NCI-H146 treated with DMSO at 0.1 percent for 48 hours (cell line): ENCODE measurements around the gene PRDM15.

ENCODE experiments used
- DNase-seq: peaks from one replicate; lab custom pipeline; 2025; ENCODE audit not compliant: unreplicated experiment; lab: John Stamatoyannopoulos, UW

The PRDM15 gene

DNA sequence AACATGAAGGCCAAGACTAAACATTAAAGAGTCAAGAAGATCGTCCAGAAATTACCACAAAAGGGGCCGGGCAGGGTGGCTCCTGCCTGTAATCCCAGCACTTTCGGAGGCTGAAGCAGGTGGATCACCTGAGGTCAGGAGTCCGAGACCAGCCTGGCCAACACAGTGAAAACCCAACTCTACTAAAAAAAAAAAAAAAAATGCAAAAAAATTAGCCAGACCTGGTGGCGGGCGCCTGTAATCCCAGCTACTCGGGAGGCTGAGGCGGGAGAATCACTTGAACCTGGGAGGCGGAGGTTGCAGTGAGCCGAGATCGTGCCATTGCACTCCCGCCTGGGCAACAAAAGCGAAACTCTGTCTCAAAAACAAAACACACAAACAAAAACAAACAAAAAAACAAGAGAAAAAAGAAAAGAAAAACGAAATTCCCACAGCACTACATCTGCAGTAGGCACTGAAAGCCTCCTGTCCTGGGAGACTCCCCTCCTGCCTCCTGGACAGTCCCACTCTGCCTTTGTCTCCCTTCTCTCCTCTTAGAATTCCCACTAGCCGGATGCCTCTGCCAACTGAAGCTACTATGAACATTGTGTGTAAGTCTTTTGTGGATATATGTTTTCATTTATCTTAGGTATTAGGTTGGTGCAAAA is 94.6 kb downstream of the PRDM15 start:
- DNase-seq = no peak

- DNase-seq = peak; percentile 91
Observed at GRCh38 chr21:41783476-41784180, 95.5 kb downstream of the PRDM15 start.

DNA sequence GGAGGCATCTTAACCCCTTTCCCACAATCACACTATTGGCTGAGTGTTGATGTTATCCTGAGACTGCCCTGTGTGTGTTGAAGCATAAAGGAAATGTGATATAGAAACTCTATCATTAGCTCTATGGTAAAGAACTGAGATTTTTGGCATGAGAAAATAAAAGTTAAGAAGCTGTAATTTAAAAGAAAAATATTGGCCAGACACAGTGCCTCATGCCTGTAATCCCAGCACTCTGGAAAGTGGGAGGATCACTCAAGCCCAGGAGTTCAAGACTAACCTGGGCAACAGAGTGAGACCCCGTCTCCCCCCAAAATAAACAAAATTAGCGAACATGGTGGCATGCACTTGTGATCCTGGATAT is 98.1 kb downstream of the PRDM15 start:
- DNase-seq = no peak

- DNase-seq = no peak
Observed at GRCh38 chr21:41780337-41781049, 98.7 kb downstream of the PRDM15 start.

DNA sequence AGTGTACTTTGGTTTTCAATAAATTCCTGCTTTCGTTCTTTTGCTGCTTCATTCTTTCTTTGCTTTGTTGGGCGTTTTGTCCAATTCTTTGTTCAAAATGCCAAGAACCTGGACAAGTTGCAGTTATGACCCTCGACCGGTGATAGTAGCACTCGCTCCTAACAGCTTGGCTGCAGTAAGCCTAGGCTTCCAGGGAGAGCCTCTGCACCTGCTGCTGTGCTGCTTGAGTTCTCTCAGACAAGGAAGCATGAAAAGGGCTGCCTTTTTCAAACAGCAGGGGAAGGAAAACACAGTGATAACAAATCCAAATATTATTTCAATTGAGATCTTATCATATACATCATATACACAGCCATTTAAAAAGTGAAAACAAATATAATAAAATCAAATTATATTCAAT is 99.5 kb downstream of the PRDM15 start:
- DNase-seq = peak; percentile 52

DNA sequence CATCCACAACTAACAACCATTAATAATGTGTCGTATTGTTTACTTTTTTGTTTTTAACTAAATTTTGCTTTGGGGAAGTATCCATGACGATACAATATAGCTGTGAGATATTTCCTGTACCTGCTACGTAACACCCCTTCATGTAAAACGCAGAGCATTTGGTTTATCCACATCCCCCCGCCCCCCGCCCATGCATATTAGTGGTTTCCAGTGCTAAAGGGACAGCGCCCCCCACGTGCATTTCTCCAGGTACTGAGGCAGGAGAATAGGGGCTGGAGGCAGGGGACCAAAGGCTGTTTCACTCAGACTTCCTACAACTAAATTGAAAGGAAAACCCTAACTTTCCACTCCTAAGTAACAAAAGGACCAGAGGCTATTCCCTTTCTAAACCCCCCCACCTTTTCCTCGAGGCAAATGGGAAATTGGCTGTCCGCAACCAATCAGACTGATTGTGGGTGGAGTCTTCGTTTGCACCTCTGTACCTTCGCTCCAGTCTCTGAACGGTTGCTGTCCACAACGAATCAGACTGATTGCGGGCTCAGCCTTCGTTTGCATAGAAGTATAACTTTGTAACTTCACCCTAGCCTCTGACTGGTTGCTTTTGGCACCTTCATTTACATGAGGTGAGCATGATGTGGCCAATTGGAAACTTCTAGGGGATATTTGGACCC is 100.1 kb downstream of the PRDM15 start:
- peak; percentile 46 for DNase-seq

- DNase-seq = peak; percentile 12
Observed at GRCh38 chr21:41777951-41778815, 101.0 kb downstream of the PRDM15 start.

DNA sequence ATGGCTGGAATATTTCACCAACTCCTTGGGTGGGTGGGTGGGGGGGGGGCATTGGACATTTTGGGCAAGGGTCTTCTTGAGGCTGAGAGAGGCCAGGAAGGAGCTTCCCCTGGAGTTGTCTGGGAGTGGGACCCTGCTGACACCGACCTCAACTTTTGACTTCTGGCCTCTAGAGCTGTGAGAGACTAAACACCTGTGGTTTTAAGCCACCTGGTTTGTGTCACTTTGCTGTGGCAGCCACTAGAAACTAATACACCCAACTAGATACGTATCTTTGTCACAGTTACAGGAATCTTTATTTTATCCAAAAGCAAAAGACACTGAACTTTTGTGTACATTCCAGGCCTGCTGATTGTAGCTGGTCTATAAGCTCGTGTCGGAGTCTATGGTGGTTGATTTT is 102.4 kb downstream of the PRDM15 start:
- DNase-seq = no peak

GRCh38 chr21:41775149-41775472 is 104.0 kb downstream of the PRDM15 start:
- no peak for DNase-seq

GRCh38 chr21:41774467-41775148 is 104.5 kb downstream of the PRDM15 start:
- DNase-seq = no peak

GRCh38 chr21:41772351-41773080 is 106.6 kb downstream of the PRDM15 start:
- no peak for DNase-seq

DNA sequence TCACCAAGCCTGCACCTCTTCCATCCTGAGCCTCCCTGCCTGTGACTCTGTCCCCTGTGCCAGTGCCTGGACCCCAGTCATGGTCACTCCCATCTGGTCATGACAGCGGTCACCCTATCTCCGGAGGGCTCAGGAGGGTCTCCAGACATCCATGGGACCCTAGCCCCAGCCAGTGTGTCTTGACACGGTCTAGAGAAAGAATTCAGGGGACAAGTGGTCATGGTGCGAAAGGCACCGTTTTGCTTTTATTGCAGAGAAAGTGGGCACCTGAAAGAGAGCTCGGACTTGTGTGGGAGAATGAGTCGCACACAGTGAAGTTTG is 107.6 kb downstream of the PRDM15 start:
- no peak for DNase-seq

- no peak for DNase-seq
Observed at GRCh38 chr21:41770901-41771624, 108.1 kb downstream of the PRDM15 start.

DNA sequence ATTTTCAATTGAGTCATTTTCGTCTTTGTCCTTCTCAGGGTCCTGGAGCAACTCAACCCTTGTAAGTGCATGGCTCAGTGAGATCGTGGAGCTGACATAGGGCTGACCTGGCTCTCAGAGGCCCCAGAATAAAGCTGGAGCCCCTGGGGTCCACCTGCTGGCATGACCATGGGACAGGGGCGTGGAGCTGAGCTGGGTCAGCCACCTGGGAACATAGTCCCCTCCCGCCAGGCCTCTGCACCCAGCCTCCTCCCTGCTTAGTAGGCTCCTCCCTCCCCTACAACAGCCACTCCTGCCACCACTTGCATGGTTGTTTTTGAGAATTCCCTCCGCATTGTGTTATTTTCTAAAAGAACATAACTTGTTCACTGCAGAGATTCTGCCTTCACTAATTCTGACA is 109.2 kb downstream of the PRDM15 start:
- DNase-seq = no peak

- DNase-seq = no peak
Observed at GRCh38 chr21:41769521-41769920, 109.6 kb downstream of the PRDM15 start.

DNA sequence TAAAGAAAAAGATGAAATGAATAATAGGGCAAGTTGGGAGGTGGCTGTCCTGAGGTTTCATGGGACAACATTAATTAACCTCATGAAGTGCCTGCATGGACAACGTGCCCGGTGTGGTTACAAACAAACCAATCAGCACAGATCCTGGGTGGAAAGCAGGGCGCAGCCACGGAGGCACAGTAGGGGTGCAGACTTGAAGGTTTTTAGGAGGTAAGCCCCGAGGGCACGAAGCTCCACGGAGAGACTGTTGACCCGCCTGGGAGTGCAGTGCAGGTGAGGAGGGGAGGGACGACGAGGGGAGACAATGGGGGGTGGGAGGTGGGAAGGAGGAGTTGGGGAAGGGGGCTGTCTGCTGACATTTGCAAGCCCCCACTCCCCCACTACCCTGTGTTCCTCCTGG is 110.0 kb downstream of the PRDM15 start:
- no peak for DNase-seq

- DNase-seq = peak; percentile 9
Observed at GRCh38 chr21:41768437-41769042, 110.6 kb downstream of the PRDM15 start.

DNA sequence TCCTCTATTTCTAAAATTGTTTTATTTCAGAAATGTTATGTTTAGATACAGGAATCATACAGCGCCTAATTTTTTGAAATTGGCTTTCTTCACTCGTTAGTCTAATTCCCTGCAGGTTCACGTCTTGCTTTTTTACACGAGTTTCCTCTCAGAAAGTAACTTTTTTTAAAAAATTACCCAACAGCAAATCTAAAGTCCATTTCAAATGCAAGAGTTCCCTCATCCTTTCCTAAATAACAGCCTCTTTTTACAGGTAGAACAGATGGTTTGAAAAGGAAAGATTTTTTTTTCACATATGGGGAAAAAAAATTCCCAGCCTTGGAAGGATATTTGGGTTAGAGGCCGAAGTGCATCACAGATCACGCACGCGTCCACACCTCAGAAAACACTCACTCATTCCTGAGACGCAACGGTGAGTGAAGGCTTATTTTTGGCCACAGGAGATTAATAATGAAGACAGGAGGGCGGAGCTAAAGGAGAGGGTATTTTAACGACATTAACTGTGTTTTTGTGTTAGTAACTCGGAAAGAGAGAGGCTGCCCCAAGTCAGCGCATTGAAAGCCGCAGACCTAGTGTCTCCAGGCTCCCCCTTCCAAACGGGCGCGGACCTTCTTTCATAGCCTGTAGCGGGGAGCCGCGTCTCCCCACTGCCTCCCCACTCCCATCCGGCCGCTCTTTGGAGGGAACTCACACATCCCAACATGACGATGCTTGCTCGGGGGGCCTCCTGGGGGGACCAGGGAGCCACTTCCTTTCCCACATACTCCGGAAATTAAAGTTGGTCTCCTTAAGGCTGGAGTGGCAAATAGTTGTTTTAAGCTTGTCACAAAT is 111.3 kb downstream of the PRDM15 start:
- no peak for DNase-seq
